GM18508 (cell line): ENCODE data around the gene FBP1.
"Not testable (repeated sequence)": the region's sequence is repeated elsewhere in the genome, so short reads cannot be mapped to it uniquely, and the experiment has no call there.

Experiments
- ATAC-seq: cut with Tn5 transposase; IDR thresholded peaks from one replicate; pipeline ENCODE4 v1.9.1; 2021; ENCODE audit warnings: moderate number of reproducible peaks; ENCODE audit not compliant: insufficient read depth, unreplicated experiment

The FBP1 gene

DNA sequence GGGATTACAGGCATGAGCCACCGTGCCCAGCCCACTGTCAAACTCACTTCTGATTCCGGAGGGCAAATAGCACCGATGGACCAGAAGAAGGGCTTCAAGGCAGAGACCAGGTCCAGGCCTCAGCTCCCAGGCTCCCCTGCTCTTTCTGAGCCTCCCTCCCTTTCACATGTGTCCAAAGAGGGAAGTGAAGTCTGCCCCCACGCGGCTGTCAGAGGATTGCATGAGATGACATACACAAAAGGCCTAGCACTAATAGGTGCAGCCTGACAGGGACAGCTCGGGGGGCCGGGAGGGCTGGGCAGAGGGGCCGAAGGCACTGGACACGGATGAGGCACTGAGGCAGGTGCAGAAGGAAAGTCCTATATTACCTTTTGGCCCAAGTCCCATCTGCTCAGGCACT lies 16.1 kb downstream of the FBP1 start:
- ATAC-seq, result no peak

DNA sequence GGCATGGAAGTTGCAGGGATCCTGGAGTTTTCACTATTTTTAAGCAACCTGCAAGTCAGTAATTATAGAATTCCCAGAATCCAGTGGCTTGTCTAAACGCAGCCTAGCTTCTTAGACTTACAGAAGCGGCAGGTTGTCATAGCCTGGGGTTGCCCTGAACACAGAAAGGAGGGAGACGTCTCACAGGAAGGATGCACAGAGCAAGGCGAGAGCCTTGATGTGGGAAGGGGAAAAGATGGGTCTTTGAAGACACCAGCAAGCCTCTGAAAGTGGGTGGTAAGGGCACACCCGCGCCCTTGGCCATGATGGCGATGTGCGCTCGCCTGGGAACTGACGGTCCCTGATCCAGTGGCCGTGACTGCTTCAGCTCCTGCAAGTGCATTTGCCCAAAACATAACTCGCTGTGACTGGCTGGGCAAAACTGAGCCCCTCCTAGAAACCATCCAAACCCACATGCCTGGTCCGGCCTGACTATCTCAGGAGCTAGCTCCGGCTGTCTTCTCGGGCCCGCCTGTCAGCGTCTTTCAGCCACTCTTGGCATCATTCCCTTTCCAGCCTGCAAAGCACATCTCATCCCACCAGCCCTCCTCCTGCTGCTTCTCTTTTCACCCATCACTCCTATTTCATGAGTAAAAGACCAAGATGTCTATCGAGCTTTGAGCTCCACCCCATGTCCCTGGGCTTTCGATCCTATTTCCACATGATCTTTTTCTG lies 17.1 kb downstream of the FBP1 start:
- ATAC-seq, result no peak

DNA sequence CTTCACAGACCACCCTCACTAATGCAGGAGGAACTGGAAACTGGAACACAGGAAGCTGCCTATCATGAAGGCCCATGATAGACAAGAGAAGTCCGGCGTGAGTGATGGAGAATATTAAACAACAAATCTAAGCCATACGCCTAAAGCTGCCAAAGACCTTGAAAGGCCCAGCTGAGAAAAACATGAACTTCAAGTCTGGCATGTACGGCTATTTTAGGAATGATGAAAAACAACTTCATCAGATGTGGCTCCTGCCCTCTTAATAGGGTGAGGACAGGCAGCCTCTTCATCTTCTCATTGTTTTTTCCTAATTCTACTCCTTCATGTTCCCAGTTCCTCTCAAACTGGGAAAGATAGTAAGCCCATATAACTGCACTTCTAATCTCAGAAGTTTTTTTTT lies 20.3 kb downstream of the FBP1 start:
- ATAC-seq, result no peak

DNA sequence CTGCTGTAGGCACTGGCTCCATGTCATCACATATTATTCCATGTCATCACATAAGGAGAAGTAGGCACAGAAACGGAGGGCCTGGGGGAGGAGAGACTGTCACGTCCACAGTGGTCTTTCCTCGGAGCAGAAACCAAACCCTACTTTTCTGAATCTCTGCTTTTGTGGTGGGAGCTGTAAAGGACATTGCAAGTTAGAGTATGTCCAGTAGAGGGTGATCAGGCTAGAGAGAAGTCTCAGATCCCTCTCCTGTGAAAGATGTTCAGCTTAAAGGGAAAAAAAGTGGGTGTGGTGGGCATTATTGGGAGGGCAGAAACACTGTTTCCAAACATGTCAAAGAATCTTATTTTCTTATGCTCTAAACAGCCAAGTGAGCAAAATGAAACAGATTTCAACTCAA lies 26.3 kb downstream of the FBP1 start:
- no peak for ATAC-seq

DNA sequence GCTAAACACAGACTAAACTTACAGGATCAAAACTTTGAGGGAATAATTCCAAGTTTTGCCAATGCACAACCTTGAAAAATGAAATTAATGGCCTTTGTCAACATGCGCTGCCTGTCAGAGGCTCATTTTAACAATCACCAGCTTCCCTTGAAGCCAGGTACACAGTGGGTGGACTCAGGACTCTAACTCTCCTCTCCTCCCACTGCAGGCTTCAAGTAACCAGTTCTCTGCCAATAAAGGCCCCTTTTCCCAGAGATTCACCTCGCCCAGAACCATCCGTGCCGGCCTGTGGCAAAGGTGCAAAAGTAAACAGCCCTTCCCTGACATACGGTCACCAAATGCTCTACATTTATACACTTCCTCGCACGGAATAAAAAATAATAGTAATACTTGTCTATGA lies 27.2 kb downstream of the FBP1 start:
- ATAC-seq, result no peak

DNA sequence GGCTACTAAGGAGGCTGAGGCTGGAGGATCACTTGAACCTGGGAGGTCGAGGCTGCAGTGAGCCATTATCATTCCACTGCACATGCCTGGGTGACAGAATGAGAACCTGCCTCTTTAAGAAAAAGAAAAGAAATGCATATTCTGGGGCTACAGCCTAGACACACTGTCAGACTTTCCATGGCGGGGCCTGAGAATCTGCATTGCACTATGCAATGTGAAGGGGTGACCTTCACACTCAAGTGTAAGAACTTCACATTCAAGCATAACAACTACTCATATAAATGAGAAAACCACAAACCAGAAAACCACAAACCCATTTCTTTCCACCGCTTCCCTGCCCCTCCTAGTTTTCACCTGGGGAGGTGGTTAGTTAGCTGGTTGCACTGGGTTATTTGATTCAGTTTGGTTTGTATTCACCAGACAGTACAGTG lies 27.7 kb downstream of the FBP1 start:
- no peak for ATAC-seq

DNA sequence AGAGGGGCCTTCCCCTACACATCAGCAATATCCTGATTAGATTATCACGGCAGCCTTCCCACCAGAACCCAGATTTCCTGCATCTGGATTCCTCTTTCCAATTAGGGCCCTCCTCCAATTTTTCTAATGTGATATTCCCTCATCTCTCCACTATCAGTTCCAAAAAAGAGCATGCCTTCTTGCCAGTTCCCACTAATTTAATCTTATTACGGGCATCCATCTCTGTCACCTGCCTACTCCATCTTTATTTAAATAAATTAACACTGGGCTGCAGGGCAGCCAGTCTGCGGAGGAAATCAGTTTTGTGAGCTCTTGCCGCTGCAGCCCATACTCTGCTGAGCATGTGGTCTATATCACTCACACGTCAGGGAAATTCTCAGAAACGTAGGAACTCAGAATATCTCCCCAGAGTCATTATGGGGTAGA lies 29.1 kb downstream of the FBP1 start:
- no peak for ATAC-seq

DNA sequence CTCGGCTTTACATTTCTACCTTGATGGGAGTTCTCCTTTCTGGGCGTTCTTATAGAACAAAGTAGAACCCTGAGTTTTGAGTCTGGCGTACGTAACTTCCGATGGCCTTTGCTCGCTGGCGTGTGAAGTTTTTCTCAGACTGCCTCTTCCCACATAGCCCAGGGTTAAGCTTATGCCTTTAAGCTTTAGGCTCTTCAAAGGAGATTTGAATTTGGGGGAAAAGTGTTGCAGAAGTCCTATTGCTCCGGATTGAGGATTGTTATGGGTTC lies 32.0 kb downstream of the FBP1 start:
- ATAC-seq, result no peak

DNA sequence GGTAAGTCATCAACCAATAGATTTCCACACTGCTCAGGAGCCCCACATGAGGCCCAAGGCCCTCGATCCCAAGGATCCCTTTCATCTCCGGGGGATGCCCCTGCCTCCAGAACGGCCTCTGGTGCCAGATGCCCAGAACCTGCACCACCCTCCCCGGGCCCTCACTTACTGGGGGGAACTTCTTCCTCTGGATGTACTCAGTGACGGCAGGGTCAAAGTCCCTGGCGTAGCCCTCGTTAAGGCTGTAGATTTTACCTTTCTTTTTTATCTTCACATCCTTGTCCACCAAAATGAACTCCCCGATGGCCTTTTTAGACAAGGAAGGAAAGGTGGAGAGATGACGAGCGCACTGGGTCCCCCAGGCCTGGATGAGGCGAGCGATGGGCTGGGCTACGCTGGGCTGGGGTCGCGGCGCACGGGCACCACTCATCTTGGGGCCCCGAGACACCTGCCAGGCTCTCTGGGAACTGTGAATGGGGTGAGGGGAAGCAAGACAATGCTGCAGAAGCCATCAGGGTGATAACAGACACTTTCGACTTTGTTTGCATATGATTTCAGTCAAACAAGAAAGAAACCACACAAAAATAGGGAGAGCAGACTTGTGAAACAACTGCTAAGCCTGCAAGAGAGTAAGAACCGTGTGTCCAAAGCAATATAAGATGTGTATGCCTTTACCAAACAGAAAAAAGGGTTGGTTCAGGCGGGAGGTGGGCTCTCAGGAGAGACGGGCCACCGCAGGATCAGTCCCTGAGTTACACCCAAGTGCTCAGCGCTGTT lies 32.5 kb downstream of the FBP1 start:
- no peak for ATAC-seq

DNA sequence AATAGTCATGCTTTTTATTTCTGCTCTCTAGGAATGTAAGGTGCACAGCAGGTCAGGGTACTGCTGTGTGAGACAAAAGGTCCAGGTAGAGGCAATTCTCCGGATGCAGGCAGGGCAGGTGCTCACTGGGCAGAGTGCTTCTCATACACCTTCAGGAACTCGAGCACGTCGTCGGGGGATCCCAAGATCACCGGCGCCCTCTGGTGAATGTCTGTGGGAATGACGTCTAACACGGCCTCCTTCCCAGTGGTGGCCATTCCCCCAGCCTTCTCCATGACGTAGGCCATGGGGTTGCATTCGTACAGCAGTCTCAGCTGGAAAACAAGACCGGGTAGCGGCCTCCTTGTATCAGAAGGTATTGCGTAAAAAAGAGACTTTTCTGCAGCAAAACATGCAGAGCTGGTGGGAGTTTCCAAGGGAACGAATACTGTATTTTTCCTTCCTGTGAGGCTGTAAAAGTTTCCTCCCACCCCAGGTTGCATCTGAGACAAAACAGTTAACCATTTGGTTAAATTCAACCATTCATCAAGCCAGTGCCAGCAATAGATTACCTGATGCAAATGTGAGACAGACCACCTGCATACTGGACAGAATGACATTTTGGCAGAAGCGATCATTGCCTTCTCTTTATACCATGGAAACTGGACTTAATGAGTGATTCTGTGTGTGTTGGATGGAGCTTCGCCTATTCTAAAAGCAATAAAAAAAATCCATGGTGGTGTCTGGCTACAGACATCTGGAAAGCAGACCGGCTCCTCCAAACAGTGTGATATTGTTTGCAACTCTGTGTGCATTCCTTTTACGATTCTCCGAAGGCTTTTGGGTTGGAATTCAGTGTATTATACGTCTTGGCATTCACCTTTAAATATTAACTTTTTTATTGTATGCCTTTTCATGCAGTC lies 35.8 kb downstream of the FBP1 start:
- ATAC-seq, result no peak

DNA sequence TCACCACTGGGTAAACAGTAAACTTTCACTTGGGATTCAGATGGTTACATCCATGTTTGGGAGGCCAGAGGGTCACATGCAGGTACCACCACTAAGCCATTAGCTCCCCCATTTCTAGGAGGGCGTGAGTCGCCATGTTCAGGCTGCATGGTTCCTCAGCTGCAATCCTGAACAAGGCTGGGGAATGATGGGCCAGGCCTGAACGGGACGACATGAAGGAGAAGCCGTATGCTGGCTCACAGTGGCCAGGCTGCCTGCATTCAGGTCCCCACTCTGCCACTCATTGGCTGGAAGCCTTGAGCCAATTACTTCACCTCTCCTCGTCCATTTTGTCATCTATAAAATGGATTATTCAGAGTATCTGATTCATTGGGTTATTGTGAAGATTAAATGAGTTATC lies 36.7 kb downstream of the FBP1 start:
- ATAC-seq, result no peak

DNA sequence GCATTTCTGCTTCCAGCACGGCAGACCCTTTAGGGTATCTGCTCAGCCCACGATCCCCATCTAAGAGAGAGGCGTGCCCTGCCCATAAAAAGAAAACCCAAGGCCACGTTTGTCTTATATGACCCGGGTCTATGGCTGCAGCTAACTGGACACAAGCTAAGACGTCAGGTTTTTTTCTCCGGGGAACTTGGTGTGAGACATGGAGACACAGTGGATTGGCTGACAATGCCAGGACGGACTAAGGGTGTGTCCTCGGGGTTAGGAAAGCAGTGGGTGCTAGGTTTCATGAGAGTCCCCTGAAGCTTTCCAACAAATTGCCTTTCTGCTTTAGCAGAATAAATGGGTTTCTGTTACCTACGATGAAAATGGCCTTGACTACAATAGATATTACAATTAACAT lies 38.6 kb downstream of the FBP1 start:
- ATAC-seq, result no peak

DNA sequence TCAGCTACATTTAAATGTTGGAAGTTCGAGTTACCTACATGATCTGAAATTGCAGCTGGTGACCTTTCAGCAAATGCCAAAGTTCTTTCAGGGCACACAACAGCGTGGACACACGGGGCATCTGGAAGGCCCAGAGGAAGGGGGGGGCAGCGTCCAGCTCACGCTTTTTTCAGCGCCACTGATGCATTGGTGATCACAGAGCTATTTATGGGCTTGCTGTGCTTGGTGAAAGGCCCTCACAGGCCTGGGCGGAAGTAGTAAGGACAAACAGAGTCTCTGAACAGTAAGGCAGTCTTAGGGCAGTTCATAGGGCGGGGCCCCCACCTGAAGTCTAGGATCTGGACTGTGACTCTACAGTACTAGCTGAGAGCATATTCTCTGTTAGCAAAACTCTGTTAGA lies 39.1 kb downstream of the FBP1 start:
- ATAC-seq, result no peak

DNA sequence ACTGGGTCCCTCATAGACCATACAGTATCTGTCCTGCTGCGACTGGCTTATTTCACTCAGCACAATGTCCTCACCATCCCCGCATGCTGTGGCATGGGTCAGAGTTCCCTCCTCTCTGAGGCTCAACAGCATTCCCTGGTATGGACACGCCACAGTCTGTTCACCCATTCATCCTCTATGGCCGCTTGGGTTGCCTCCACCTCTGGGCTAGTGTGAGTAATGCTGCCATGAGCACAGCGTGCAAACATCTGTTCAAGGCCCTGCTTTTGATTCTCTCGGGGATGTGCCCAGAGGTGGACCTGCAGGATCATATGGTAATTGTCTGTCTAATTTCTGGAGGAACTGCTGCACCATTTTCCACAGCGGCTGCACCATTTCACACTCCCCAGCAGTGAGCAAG lies 40.2 kb downstream of the FBP1 start:
- no peak for ATAC-seq

DNA sequence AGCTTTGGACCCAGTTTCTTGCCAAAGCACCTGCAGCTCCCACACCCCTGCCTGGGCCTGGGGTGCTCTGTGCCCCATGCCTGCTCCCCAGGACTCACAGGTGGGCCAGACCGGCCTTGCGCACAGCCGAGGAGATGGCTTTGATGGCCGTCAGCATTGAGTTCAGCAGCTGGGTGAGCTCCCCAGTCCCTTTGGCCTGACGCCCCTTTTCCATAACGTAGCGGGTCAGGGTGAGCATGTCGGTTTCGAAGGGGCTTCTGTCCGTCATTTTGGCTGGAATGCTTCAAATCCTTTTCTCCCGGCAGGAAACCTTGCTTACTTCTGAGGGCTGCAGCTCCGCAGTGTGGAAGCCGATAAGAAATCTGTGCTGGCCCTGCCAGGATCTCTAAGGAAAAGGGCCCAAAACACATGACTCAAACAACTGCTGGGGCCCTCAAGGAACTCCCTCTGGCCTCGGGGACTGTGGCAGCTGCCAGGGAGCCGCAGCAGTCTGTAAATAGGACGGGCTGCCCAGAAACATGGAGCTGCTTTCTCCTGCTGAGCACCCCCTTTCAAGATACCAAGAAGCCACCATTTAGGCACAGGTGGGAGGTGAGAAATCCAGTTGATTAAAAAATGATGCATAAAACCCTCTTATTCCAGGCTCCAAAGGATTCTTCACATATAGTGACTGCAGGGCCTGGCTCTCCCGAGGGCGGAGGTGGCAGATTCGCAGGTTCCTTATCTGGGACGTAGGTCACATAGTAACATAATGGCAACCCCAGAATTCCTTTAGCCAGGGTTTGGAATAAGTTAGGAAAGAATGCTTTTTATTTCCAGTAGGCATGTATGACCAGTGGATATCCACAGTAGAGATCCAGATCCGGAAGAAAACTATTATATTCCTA lies 45.6 kb downstream of the FBP1 start, which contains the start of gene FBP2:
TSS of gene FBP2 (minus strand) at position 366 of the 887 bp plus-strand sequence. CDS start at position 268, 98 bp downstream.
- ATAC-seq, result no peak

DNA sequence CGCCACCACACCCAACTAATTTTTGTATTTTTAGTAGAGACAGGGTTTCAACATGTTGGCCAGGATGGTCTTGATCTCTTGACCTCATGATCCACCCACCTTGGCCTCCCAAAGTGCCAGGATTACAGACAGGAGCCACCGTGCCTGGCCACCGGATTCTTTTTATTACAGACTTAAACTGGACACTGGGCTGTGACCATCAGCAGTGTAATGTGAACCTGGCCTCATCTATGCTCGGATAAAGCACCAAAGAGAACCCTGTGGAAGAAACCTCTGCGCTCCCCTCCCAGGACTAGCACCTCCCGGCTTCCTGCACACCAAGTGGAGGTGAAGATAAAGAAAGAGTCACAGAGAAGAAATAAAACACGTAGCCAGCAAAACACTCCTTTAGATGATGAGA lies 46.6 kb downstream of the FBP1 start:
- not testable (repeated sequence) for ATAC-seq

DNA sequence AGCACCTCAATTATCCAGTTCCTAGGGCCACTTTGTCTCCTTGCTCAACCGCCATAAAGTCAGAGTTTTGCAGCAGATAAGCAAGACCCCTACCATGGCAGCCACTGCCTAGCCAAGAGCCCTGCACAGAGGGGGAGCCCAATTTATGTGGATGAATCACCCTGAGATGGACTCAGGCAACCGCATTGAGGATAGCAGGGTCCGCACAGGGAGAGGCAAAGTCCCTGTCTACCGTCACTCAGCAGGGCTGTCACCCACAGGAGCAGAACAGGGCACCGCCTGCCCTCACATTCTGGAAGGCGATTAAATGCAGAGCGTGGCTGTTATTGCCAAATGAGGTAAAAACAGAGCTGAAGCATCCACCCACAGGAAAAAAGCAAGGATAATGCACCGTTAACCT lies 47.4 kb downstream of the FBP1 start:
- ATAC-seq, result no peak

DNA sequence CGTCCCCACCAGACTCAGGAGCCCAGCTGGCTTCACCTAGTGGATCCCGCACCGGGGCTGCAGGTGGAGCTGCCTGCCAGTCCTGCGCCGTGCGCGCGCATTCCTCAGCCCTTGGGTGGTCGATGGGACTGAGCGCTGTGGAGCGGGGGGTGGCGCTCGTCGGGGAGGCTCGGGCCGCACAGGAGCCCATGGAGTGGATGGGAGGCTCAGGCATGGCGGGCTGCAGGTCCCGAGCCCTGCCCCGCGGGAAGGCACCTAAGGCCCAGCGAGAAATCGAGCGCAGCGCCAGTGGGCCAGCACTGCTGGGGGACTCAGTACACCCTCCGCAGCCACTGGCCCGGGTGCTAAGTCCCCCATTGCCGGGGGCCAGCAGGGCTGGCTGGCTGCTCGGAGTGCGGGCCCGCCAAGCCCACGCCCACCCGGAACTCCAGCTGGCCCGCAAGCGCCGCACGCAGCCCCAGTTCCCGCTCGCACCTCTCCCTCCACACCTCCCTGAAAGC lies 48.2 kb downstream of the FBP1 start:
- ATAC-seq, result not testable (repeated sequence)

DNA sequence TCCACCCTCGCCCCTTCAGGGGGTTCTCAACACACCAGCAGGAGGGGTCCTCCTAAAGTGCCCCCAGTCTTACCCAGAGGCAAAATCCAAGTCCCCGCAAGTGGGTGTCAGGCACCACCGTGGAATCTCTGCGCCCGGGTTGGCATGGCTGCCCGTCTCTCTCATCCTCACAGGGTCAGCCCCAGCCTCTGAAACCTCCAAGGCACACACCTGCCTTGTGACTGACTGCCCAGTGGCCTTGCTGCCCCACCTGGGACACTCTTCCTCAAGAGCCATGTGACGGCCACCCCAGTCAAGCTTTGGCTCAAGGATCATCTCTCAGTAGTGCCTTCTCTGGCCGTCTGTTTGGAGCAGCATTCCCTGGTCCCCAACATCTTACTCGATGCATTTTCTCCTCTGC lies 50.6 kb downstream of the FBP1 start:
- no peak for ATAC-seq

DNA sequence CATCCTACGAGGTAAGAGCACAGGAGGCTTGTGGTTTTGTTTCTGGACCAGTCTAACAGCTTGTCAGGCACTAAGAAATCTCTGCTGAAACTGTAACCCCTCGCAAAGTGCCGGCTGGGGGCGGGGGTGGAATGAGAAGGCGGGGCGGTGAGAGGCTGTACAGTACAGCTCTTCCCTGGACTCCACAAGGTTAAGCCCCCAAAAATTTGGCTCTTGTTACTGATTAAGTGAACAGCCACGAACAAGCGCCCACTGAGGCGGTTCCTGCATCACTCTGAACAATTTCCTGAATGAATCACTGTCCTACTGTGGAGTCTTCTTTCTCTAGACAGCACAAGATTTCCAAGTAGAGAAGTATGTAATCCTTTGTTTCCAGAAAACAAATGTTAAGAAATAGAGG lies 52.5 kb downstream of the FBP1 start:
- no peak for ATAC-seq
